Fibroblast of the conjunctiva (primary cell): ENCODE results near the gene RCVRN.

ENCODE experiments used
- DNase-seq: peaks from one replicate; pipeline ENCODE4 v3.0.0-alpha.2; 2010; ENCODE audit warnings: low read depth

The RCVRN gene

DNA sequence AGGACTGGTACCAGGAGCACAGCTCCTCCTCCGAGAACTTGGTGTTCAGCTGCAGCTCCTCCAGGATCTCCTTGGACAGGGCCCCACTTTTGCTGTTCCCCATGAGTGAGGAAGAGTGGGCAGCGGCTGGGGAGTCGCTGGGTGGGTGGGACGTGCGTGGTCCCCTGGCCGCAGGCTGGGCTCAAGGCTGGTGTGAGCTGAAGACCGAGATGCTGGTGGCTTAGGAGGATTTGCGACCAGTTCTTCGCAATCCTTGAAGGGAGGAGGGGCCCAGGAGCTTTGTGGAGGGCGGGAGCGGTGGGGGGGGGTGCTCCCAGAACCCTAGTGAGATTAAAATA lies at the start of gene RCVRN:
Gene RCVRN, minus strand, starts transcription at position 194 of the 338 bp plus-strand sequence. Its CDS starts 91 bp downstream, at position 103.
- no peak for DNase-seq

DNA sequence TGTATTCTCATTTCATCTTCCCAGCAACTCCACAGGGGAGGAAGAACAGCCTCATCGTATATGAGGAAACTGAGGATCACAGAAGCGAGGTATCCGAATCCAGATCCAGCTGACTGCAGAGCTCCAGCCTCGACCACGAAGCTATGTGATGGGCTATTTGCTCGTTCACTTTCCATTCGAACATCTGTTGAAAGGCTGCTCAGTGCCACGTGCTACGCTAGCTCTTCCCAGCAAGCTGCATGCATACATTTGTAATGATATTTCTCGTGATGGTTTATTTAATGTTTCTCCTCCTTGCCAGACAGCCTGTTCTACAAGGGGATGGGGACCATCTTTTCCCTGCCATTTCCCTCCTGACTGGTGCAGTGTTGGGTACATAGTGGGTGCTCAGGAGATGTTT lies 48.4 kb upstream of the RCVRN start:
- no peak for DNase-seq

DNA sequence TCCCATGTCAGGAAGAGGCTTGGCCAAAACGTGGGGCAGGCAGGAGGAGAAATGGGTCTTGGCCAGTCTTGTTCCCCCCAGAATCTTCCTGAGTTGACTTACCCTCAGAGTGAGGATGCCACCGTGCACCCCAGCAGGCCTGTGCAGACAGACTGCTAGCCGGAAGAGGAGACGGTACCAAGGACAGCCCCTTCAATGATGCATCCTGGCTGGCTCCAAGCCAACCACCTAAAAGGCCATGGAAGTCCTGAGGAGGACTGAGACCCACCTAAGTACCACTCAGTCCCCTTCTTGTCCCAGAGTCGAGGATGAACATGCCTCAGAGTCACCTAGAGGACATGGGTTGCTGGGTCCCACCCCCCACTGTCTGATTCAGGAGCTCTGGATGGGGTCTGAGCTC lies 46.7 kb upstream of the RCVRN start:
- no peak for DNase-seq

DNA sequence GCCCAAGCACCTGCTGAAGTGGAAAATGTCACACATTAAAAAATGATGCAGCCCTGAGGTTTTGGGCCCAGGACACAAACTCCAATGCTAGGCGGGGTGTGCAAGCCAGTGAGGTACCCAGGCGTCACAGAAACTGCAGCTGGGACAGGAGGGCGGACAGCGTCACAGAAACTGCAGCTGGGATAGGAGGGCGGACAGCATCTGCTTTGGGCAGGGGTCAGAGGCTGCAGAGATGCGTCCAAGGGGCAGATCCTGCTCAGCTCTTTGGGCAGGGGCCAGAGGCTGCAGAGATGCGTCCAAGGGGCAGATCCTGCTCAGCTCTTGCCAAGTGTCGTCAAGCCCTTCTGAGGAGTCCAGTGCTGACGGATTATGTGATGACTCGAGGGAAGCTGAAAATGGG lies 43.9 kb upstream of the RCVRN start:
- DNase-seq = no peak

DNA sequence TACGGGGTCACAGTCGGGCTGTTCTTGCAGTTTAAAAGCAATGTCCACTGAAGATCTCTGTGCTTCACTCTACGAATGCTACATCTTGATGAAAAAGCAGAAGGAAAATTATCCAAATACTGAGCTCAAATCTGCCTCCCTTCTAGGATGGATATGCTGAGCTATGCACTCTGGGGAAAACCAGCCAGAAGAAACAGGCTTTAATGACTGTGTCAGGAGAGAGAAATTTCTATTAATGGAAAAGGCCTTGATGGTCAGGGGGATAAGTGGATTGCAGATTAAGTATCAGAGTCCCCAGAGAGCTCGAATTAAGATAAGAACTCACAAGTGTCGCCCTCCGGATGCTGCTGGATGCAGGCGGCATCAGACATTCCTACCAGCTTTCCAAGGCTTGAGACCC lies 39.6 kb upstream of the RCVRN start:
- no peak for DNase-seq

DNA sequence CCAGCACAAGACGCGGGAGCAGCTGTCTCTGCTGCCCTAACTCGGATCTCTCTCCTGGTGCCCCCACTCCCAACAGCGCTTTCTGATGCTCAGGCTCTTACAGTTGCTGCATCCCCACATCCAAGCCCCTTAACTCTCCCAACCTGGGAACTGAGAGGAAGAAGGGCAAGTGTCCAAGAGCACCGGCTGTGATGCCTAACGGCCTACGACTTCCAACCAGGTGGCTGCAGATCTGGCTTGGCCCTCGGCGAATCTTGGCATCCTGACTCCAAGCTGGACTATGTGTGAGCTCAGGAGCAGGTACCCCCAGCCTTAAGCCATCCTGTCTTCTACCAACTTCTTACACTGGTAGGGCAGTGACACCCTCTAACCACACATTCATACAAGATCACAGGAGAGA lies 38.3 kb upstream of the RCVRN start:
- no peak for DNase-seq

DNA sequence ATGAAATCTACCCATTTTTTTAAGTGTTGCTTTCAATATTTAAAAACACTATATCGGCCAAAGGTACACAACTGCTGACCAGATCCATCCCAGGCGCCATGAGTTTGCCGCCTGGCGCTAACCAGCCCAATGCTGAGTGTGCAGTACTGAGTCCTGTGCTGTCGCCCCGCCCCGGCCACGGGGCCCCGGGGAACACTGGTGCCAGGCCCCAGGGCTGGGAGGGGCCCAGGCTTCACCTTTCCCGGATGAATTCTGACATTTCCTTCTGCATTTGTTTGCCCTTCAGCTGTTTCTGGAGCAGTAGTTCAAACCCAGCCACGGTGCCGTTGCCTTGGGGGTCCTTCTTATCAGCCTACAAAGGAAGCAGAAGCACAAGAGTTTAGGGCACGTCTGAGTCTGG lies 37.8 kb upstream of the RCVRN start:
- no peak for DNase-seq

DNA sequence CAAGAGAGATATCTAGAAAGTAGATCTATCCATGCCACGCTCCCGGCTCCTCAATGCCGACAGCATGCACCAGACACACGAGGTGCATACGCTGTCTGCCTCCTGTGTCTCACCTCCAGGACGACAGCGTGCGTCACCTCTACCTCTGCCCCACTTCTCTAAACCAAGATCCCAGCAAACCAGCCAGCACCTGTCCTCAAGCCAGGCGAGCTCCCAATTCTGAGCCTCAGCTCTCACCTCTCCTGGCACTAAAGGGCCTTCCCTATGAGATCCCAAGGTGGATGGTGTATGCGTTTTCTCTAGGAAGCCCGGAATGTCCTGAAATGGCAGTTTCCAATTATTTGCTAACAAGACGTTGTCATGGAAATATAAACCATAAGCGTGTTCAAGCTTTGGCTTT lies 36.2 kb upstream of the RCVRN start:
- no peak for DNase-seq

DNA sequence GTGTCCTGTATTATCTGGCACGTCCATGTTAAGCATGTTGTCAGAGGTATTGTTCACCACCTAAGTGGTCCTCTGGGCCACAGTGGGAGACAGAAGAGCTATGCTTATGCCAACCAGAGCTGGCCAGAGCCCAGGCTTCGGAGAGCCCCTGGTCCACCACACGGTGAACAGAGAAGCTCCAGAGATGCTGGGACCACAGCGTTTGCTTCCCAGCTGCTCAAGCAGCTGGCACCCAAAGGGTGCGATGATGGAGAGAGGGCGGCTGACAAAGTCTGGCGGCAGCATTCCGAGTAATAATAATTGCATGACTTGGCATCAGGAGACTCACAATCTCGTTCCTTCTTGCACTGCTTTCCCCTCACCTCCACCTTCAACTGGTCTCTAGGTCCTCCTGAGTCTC lies 35.8 kb upstream of the RCVRN start:
- no peak for DNase-seq

DNA sequence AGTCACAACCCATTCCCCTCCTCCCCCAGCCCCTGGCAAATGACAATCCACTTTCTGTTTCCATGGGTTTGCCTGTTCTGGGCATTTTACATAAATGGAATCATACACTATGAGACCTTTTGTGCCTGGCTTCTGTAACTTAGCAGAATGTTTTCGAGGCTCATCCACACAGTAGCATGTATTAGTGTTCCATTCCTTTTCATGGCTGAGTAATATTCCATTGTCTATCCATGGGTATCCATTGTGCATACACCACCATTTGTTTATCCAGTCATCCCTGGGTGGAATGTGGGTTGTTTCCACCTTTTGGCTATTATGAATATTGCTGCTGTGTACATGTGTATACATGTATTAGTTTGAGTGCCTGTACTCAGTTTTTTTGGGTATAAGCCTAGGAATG lies 33.7 kb upstream of the RCVRN start:
- DNase-seq = no peak

DNA sequence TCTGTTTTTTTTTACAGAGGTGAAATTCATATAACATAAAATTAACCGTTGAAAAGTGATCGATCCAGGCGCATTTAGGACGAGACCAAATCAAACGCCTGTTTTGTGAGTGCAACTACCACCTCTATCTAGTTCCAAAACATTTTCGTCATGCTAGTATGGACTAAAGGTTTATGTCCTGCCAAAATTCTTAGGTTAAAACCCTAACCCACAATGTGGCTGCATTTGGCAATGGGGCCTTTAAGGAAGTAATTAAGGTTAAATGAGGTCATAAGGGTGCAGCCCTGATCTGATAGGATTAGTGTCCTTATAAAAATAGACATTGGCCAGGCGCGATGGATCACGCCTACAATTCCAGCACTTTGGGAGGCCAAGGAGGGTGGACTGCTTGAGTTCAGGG lies 32.8 kb upstream of the RCVRN start:
- peak; percentile 45 for DNase-seq

DNA sequence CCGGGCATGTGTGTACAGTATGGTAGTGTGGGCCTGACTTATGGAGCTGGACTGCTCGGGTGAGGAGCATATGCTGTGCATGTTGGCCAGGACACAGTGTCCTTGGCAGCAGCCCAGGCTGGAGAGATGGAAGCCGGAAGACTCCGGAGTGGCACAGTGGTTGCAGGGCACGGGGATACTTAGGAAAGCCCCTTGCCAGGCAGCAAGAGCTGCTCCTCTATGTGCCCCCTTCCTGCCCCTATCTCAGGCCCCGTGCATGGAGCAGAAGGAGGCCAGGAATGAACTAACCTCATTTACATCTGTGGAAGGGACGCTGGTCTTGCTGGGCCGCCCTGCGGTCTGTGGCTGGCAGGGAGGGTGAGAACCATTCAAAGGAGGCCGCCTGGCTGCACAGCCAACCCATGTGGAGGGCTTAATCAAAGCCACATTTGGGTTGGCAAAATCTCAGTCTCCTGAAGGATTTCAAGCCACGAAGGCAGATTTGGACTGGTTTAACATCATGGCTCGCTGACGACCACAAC lies 32.2 kb upstream of the RCVRN start:
- peak; percentile 87 for DNase-seq

DNA sequence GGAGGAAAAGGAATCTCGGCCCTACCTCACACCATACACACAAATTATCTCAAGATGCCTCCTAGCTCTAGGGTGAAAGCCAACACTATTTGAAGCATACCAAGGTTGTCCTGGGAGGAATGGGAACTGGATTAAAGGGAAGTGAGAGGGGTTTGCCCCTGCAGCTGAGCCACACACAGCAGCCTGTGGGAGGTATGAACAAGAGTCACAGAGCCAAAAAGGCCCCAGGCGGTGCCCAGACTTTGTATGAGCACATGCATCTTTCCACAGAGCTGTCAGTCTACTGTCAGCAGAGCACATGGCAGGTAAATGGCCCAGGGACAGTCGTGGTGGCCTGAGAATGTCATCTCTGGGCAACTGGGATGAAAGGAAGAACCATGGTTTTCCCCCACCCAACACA lies 31.0 kb upstream of the RCVRN start:
- no peak for DNase-seq

DNA sequence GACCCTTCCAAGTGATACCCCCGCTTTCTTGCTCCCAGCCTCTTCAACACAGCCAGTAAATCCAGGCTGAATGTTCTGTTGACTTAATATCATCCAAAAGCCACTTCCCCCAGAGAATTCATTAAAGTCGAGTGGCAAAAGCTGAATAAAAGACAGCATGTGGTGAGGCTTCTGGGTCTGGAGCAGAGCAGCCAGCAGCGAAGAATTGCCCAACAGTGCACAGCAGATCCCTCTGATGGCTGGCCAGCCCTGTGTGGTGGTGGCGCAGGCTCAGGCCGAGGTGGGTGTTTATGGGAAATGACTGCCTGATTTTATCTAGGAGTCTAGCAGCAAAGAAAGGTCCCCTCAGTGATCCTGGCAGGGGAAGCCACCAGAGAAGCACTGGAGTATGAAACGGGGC lies 30.3 kb upstream of the RCVRN start:
- DNase-seq = no peak

DNA sequence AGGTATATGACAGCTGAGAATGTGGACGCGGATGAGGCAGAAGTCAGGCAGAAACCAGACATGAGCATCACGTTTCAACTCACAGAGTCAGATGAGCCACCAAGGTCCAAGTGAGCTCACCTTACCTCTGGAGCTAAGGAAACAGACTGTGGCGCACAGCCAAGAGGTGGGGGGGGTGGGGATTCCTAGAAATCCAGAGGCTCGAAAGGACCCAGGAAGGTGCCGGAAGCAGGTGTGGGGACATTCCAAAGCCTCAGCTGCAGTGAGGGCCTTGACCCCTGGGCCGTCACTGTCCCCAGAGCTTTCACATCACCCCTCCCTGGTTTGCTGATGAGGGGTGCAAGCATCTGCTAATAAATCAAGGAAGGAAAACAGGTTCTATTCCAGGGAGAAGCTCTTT lies 29.3 kb upstream of the RCVRN start:
- DNase-seq = no peak

DNA sequence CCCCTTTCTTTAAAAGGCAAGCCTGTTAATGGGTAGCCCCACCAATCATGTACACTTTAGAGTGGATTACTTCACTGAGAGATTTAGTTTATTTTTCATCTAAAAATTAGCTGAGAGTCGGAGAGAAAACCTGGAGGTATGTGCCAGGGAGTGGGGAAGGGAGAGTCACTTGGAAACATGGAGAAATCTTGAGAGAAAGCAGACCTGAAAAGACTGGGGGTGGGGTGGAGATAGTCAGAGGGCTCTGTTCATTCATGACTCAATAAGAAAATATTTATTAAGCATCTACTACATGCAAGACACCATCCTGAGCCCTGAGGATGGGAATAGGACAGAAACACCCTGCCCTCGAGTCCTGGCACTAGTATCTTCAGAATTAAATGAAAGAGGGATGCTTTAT lies 27.4 kb upstream of the RCVRN start:
- DNase-seq = no peak

DNA sequence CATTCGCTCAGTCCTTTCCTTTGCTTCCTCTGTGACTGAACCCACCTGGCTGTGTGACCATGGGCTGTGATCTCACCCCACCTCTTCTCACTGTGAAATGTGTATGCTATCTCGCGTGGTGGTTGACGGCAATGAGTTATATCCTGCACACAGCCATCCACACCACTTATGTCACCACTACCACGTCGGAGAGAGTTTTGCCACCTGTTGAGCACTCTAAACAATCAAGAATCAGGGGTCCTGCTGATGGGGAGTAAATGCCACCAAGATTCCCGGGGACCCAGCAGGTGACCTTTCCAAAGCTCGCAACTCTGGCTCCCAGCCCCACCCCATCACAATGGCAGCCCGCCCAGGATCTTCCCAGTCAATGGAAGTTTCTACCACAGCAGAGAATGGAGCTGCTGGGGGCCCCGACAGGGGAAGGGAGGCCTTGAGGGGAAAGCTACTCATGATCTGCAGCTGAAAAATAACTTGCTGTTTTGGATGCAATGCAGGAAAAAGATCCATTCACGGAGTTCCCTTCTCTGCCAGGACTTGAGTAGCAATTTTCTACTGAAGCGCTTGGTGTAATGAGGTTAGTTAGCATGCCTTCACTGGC lies 26.2 kb upstream of the RCVRN start:
- no peak for DNase-seq

DNA sequence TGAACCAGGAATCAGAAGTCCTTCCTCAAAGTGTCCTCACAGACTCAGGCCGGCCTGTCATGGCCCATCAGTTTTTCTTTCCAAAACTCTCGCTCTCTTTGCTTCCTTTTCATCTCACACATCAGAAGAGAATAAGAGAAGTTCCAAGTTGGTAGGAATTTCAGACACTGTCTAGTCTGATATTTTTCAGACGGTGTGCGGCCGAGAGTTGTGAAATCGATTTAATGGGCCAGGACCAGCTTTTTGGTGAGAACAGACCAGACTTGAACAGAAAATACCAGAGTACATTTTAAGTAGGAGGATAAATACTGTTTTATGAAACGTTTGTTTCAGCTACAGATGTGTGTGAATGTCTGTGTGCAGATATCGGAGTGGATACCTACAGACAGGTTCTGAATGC lies 24.8 kb upstream of the RCVRN start:
- no peak for DNase-seq

DNA sequence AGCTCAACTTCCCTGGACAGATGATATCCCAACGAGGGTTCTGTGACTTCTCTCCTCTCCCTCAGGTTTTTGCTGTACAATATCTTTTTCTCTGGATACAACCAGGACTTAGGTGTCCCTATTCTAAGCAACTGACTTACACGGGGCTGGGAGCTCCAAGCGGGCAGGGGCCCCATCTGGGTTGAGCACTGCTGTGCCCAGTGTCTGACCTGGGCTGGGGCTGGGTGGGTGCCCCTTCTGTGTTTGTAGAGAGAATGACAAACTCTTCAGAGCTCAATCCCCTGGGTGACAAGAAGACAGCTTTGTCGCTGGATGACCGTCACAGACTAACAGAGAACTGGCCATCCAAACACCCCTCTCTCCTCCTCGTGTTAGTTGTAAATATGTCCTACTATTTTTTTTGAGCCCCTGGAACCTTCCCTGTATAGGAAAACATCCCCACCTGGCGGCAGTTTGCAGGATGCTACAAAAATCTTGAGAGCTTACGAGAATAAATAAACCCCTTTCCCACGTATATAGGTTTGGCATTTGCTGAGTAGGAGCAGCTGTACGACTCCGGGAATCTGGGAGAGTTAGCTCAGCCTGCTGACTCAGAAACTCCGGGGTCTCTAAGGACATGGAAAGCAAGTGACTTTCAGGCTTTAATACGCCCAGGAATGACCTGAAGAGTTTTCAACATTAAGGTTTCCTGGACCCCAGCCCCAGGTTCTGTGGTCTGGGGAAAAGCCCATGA lies 23.7 kb upstream of the RCVRN start:
- peak; percentile 71 for DNase-seq

DNA sequence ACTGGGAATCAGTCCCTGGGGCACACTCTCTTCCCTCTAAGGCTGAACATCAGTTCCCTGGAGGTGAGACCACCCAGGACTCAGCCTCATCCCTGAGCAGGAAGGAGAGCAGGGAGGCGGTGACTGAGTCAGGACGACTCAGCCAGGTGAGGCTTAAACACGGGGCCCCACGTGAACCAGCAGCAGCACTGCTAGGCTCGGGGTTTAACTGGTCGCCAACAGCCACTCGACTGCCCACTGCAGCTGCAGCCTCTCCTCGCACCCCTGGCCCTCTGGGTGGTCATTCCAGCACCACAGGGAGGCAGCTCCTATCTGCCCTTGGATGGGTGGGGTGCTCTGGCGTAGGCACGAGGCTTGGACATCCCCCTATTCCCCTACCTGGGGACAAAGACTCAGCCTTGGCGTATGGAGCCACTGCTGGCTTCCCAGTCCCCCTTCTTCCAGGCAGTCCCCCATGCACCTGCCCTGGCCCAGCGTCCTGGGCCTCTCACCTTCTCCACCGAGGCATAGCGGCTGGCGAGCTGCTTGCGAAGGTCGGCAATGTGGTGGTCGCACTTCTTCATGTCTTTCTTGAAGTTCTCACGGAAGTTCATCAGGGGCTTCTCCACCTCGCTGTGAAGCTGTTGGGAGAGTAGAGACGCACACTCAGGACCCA lies 21.2 kb upstream of the RCVRN start:
- DNase-seq = no peak

DNA sequence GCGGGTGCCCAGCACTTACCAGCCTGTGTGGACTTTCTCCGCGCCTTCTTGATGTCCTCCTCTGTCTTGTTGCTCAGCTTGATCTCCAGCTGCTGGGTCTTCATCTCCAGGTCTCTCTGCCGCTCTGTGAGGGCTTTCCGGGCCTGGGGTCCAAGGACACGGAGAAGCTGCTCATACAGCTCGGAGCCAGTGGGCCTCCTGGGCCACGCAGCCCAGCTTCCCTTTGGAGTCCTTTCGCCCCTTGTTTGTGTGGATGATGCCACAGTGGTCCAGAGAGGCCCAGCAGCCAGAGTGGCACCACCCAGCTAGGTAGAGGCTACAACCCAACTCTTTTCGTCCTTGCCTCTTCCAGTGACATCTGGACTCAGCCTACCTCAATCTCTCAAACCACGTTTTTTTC lies 20.4 kb upstream of the RCVRN start:
- DNase-seq = no peak

DNA sequence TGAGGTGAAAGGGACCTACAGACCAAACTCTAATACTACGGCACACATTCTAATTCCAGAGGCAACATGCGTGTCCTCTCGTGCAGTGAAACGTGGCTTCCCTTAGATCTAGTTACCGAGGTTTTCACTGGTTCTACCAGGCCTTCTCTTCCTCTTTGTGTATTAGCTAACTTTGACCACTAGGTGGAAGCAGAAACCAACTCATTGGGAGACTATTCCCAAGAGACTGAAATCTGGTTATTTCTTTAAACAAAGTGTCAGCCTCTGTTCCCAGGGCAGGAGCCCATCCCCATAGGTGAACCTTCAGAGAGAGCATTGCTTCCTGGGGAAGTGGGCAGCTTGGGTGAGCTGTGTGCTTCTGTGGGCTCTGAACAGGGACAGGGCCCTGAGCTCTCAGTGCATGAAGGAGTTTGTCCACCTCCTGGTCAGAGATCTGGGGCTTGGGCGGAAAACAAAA lies 19.7 kb upstream of the RCVRN start:
- peak; percentile 48 for DNase-seq
